Measurements from ENCODE around the gene TNF. TPM values are rescaled to one million over a fixed set of nuclear protein-coding genes. Genes with fewer than 3 reads are reported as not detected.

Gene TNF
- total RNA-seq, 4 donors from 2014 or later, result 0.67 to 3.4 TPM; not detected in 2

DNA sequence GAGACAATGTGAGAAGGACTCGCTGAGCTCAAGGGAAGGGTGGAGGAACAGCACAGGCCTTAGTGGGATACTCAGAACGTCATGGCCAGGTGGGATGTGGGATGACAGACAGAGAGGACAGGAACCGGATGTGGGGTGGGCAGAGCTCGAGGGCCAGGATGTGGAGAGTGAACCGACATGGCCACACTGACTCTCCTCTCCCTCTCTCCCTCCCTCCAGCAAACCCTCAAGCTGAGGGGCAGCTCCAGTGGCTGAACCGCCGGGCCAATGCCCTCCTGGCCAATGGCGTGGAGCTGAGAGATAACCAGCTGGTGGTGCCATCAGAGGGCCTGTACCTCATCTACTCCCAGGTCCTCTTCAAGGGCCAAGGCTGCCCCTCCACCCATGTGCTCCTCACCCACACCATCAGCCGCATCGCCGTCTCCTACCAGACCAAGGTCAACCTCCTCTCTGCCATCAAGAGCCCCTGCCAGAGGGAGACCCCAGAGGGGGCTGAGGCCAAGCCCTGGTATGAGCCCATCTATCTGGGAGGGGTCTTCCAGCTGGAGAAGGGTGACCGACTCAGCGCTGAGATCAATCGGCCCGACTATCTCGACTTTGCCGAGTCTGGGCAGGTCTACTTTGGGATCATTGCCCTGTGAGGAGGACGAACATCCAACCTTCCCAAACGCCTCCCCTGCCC lies 1.7 kb downstream of the TNF start:
- TF ChIP-seq POLR2A (IDR thresholded peaks at IDR 0.05), result no peak
- TF ChIP-seq, protein P1, sequence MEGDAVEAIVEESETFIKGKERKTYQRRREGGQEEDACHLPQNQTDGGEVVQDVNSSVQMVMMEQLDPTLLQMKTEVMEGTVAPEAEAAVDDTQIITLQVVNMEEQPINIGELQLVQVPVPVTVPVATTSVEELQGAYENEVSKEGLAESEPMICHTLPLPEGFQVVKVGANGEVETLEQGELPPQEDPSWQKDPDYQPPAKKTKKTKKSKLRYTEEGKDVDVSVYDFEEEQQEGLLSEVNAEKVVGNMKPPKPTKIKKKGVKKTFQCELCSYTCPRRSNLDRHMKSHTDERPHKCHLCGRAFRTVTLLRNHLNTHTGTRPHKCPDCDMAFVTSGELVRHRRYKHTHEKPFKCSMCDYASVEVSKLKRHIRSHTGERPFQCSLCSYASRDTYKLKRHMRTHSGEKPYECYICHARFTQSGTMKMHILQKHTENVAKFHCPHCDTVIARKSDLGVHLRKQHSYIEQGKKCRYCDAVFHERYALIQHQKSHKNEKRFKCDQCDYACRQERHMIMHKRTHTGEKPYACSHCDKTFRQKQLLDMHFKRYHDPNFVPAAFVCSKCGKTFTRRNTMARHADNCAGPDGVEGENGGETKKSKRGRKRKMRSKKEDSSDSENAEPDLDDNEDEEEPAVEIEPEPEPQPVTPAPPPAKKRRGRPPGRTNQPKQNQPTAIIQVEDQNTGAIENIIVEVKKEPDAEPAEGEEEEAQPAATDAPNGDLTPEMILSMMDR (IDR thresholded peaks at IDR 0.05), result no peak
- peak overlapping the region in 3 of 4 donors; percentile 41 to 55 (median 41) for H3K4me3 ChIP-seq
- H3K9me3 ChIP-seq, result no peaks in the 10 kb centered on the region
- peak overlapping the region; percentile 43 to 93 (median 73) for H3K27ac ChIP-seq
- no peaks in the 10 kb centered on the region for H3K36me3 ChIP-seq
- peaks cover 0 to 23% (median 7%) of the 10 kb centered on the region in 4 donors for H3K4me1 ChIP-seq
- DNase-seq, result peak in 2 of 3 donors; percentile 84 to 91
- H3K27me3 ChIP-seq, result no peaks in the 10 kb centered on the region

- DNase-seq, result no peak
- peaks cover 0 to 27% (median 7%) of the 10 kb centered on the region in 4 donors for H3K4me1 ChIP-seq
- H3K4me3 ChIP-seq, result peak overlapping the region in 2 of 4 donors; percentile 15 to 55
- H3K27me3 ChIP-seq, result no peaks in the 10 kb centered on the region
- peak overlapping the region in 2 of 4 donors; percentile 78 to 93 for H3K27ac ChIP-seq
- no peaks in the 10 kb centered on the region for H3K9me3 ChIP-seq
- no peaks in the 10 kb centered on the region for H3K36me3 ChIP-seq
- TF ChIP-seq, protein P1 (IDR thresholded peaks at IDR 0.05), result no peak
- no peak for TF ChIP-seq POLR2A (IDR thresholded peaks at IDR 0.05)
These were observed 2.2 kb downstream of the TNF start for GRCh38 chr6:31577579-31577966.

- Histone ChIP-seq H3K4me1 (peaks cover 0 to 23% (median 7%) of the 10 kb centered on the region in 4 donors), H3K4me3 (no peak overlapping the region), H3K9me3 (no peaks in the 10 kb centered on the region), H3K27me3 (no peaks in the 10 kb centered on the region), H3K36me3 (no peaks in the 10 kb centered on the region), H3K27ac (peak overlapping the region in 2 of 4 donors; percentile 12 to 93)
- no peak for TF ChIP-seq POLR2A (IDR thresholded peaks at IDR 0.05)
- TF ChIP-seq, protein P1 (IDR thresholded peaks at IDR 0.05), result no peak
- no peak for DNase-seq
These were observed 3.1 kb downstream of the TNF start for GRCh38 chr6:31578184-31579118.

- Histone ChIP-seq H3K27ac (peak overlapping the region in 2 of 4 donors; percentile 87 to 93), H3K9me3 (no peaks in the 10 kb centered on the region), H3K4me3 (no peak overlapping the region), H3K27me3 (no peaks in the 10 kb centered on the region), H3K4me1 (peaks cover 0 to 23% (median 7%) of the 10 kb centered on the region in 4 donors), H3K36me3 (no peaks in the 10 kb centered on the region)
- no peak for DNase-seq
- no peak for TF ChIP-seq POLR2A (IDR thresholded peaks at IDR 0.05)
- TF ChIP-seq, protein P1 (IDR thresholded peaks at IDR 0.05), result no peak
These were observed 3.7 kb downstream of the TNF start for GRCh38 chr6:31579119-31579505.

GRCh38 chr6:31579546-31580437 lies 4.4 kb downstream of the TNF start:
- Histone ChIP-seq H3K9me3 (no peaks in the 10 kb centered on the region), H3K27ac (peak overlapping the region; percentile 76 to 93 (median 86)), H3K4me1 (peaks cover 0 to 19% (median 7%) of the 10 kb centered on the region in 4 donors), H3K4me3 (peak overlapping the region; percentile 68 to 78 (median 70)), H3K36me3 (no peaks in the 10 kb centered on the region), H3K27me3 (no peaks in the 10 kb centered on the region)
- no peak for DNase-seq
- TF ChIP-seq POLR2A (IDR thresholded peaks at IDR 0.05), result no peak
- TF ChIP-seq, protein P1 (IDR thresholded peaks at IDR 0.05), result no peak

Measured in Peyer's patch (tissue), 4 donors.